HG03354 (cell line): ENCODE data around the gene ASB10.

ENCODE experiments used
- ATAC-seq: cut with Tn5 transposase; IDR thresholded peaks from one replicate; pipeline ENCODE4 v1.9.1; 2021; ENCODE audit warnings: mild to moderate bottlenecking; ENCODE audit not compliant: unreplicated experiment, poor library complexity, severe bottlenecking

Gene ASB10

GRCh38 chr7:151139071-151139790 lies 47.8 kb downstream of the ASB10 start:
- no peak for ATAC-seq

GRCh38 chr7:151138153-151138851 lies 48.7 kb downstream of the ASB10 start:
- no peak for ATAC-seq

- ATAC-seq = no peak
Observed at GRCh38 chr7:151137791-151138152, 49.3 kb downstream of the ASB10 start.

- ATAC-seq = no peak
Observed at GRCh38 chr7:151137076-151137675, 49.9 kb downstream of the ASB10 start.

GRCh38 chr7:151135866-151136843 lies 50.9 kb downstream of the ASB10 start:
- ATAC-seq = no peak

- ATAC-seq = no peak
Observed at GRCh38 chr7:151135525-151135845, 51.6 kb downstream of the ASB10 start.

GRCh38 chr7:151134743-151135524 lies 52.1 kb downstream of the ASB10 start:
- ATAC-seq = no peak

- ATAC-seq = no peak
Observed at GRCh38 chr7:151133986-151134742, 52.9 kb downstream of the ASB10 start.

GRCh38 chr7:151133266-151133985 lies 53.6 kb downstream of the ASB10 start:
- ATAC-seq = no peak

GRCh38 chr7:151132461-151133205 lies 54.4 kb downstream of the ASB10 start:
- no peak for ATAC-seq

- no peak for ATAC-seq
Observed at GRCh38 chr7:151131592-151132293, 55.3 kb downstream of the ASB10 start.

GRCh38 chr7:151131224-151131591 lies 55.8 kb downstream of the ASB10 start:
- no peak for ATAC-seq

GRCh38 chr7:151130741-151131157 lies 56.3 kb downstream of the ASB10 start:
- ATAC-seq = no peak

GRCh38 chr7:151129960-151130591 lies 57.0 kb downstream of the ASB10 start:
- ATAC-seq = no peak

GRCh38 chr7:151129117-151129959 lies 57.7 kb downstream of the ASB10 start:
- ATAC-seq = no peak

- ATAC-seq = no peak
Observed at GRCh38 chr7:151128716-151129115, 58.3 kb downstream of the ASB10 start.
